Breast epithelium (tissue), 4 donors: Measurements from ENCODE around the gene MLH1. TPM values are rescaled to one million over a fixed set of nuclear protein-coding genes. Genes with fewer than 3 reads are reported as not detected.

ENCODE experiments used
- DNase-seq, 2 donors: peaks; one replicate each; pipeline ENCODE4 v3.0.0-alpha.2; 2019; ENCODE audit warnings: low spot score in 2 of 2
- H3K27ac ChIP-seq, 2 donors: fragments of 200-600 bp; sonication (generic) in 1 of 2; one replicate each; pipeline ENCODE4 v1.5.1; 2016 to 2019; ENCODE audit warnings: mild to moderate bottlenecking in 1 of 2
- H3K27me3 ChIP-seq, 2 donors: fragments of 200-600 bp; sonication (generic) in 1 of 2; one replicate each; pipeline versions ENCODE4 v1.5.1 to v1.6.0; 2017 to 2019; ENCODE audit warnings: control low read depth in 1 of 2, mild to moderate bottlenecking in 1 of 2
- H3K36me3 ChIP-seq: fragments of 200-600 bp; one replicate; pipeline ENCODE4 v1.5.1; 2019
- H3K4me1 ChIP-seq, 2 donors: fragments of 200-600 bp; sonication (generic); one replicate each; pipeline ENCODE4 v1.5.1; 2016 to 2019; ENCODE audit warnings: control low read depth in 1 of 2
- H3K4me3 ChIP-seq, 3 donors: fragments of 200-600 bp; sonication (generic); 1 replicate in 2 of 3; 2 replicates in 1 of 3; pipeline ENCODE4 v1.5.1; 2016 to 2019; ENCODE audit warnings: mild to moderate bottlenecking in 3 of 3, moderate library complexity in 2 of 3
- H3K9me3 ChIP-seq, 2 donors: fragments of 200-600 bp; sonication (generic) in 1 of 2; one replicate each; pipeline ENCODE4 v1.5.1; 2016 to 2019; ENCODE audit warnings: control low read depth in 1 of 2
- POLR2A ChIP-seq: fragments of 450-650 bp; IDR thresholded peaks from one replicate; pipeline ENCODE4 v1.6.1; 2016; ENCODE audit warnings: antibody characterized with exemption, mild to moderate bottlenecking, moderate library complexity
- POLR2AphosphoS5 ChIP-seq, 3 donors: sonication (generic); formaldehyde crosslinking; IDR thresholded peaks; one replicate each; pipeline ENCODE4 v1.6.1; 2017; ENCODE audit warnings: antibody characterized with exemption in 3 of 3
- intact Hi-C: fragments of 100-400 bp; cut with DNase I; formaldehyde crosslinking; loops from one replicate; pipeline ENCODE4 v1.15.1; 2023; ENCODE audit warnings: low total_unique reads
- total RNA-seq, 3 donors: library from RNA; depleted of rRNA; stranded (reverse); fragments of >200 nt; gene quantifications; one replicate each; pipeline ENCODE4 v1.1.0, GENCODE V29; 2016
- TF ChIP-seq, protein P1 (sequence below), 3 donors: fragments of 450-650 bp; IDR thresholded peaks; one replicate each; pipeline ENCODE4 v1.5.1; 2016 to 2017; ENCODE audit warnings: antibody characterized with exemption in 3 of 3, mild to moderate bottlenecking in 3 of 3, moderate library complexity in 3 of 3

Gene MLH1
- total RNA-seq: 10 to 100 TPM; 31.2 to 54.4 (median 48.4) TPM

DNA sequence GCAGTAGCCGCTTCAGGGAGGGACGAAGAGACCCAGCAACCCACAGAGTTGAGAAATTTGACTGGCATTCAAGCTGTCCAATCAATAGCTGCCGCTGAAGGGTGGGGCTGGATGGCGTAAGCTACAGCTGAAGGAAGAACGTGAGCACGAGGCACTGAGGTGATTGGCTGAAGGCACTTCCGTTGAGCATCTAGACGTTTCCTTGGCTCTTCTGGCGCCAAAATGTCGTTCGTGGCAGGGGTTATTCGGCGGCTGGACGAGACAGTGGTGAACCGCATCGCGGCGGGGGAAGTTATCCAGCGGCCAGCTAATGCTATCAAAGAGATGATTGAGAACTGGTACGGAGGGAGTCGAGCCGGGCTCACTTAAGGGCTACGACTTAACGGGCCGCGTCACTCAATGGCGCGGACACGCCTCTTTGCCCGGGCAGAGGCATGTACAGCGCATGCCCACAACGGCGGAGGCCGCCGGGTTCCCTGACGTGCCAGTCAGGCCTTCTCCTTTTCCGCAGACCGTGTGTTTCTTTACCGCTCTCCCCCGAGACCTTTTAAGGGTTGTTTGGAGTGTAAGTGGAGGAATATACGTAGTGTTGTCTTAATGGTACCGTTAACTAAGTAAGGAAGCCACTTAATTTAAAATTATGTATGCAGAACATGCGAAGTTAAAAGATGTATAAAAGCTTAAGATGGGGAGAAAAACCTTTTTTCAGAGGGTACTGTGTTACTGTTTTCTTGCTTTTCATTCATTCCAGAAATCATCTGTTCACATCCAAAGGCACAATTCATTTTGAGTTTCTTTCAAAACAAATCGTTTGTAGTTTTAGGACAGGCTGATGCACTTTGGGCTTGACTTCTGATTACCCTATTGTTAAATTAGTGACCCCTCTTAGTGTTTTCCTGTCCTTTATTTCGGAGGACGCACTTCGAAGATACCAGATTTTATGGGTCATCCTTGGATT, at the start of gene MLH1:
Gene MLH1 (plus strand): TSS at position 193 of the 958 bp plus-strand sequence. CDS start 30 bp downstream, at position 223.
- peaks cover 2 to 5% of the 10 kb centered on the region in 2 donors for H3K4me1 ChIP-seq
- no peaks in the 10 kb centered on the region for H3K9me3 ChIP-seq
- peak; percentile 98 to 100 for DNase-seq
- intact Hi-C loops: no loop called here
- no peaks in the 10 kb centered on the region for H3K36me3 ChIP-seq
- peak within 1 kb of the TSS; percentile 66 to 89 (median 78) for H3K4me3 ChIP-seq
- peak within 1 kb of the TSS; percentile 99 for H3K27ac ChIP-seq
- no peaks in the 10 kb centered on the region for H3K27me3 ChIP-seq
- TF ChIP-seq POLR2AphosphoS5 (IDR thresholded peaks at IDR 0.05) (peak; percentile 89 to 95 (median 92)), POLR2A (peak; percentile 52)
- TF ChIP-seq, protein P1, sequence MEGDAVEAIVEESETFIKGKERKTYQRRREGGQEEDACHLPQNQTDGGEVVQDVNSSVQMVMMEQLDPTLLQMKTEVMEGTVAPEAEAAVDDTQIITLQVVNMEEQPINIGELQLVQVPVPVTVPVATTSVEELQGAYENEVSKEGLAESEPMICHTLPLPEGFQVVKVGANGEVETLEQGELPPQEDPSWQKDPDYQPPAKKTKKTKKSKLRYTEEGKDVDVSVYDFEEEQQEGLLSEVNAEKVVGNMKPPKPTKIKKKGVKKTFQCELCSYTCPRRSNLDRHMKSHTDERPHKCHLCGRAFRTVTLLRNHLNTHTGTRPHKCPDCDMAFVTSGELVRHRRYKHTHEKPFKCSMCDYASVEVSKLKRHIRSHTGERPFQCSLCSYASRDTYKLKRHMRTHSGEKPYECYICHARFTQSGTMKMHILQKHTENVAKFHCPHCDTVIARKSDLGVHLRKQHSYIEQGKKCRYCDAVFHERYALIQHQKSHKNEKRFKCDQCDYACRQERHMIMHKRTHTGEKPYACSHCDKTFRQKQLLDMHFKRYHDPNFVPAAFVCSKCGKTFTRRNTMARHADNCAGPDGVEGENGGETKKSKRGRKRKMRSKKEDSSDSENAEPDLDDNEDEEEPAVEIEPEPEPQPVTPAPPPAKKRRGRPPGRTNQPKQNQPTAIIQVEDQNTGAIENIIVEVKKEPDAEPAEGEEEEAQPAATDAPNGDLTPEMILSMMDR (IDR thresholded peaks at IDR 0.05): no peak

DNA sequence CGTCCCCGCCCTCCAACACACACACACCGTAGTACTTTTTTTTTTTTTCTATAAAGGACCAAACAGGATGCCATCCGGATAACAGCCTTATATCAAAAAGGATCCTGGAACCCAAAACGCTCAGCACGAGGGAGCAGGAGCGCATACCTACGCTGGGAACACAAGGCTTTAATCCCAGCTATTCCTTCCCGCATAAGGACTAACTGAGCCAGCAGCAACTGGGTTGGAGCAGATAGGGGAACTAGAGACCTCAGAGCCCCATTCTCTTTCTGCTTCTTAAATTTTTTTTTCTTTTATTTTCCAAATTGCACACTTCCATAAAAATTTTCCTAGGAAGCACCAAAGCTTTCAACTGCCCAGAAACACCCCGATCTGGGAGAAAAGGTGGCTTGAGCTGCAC, 49.7 kb upstream of the MLH1 start:
- intact Hi-C loops: loop anchor here (5.0 kb wide), 1 partner anchor 1489 kb away; no protein-coding TSS in a partner anchor
- H3K4me1 ChIP-seq: no peaks in the 10 kb centered on the region
- H3K27me3 ChIP-seq: no peaks in the 10 kb centered on the region
- peak overlapping the region; percentile 50 to 82 for H3K27ac ChIP-seq
- H3K4me3 ChIP-seq: peak overlapping the region; percentile 73 to 91 (median 85)
- no peaks in the 10 kb centered on the region for H3K36me3 ChIP-seq
- no peak for TF ChIP-seq POLR2AphosphoS5 (IDR thresholded peaks at IDR 0.05)
- TF ChIP-seq, protein P1 (IDR thresholded peaks at IDR 0.05): no peak
- TF ChIP-seq POLR2A: no peak
- no peak for DNase-seq
- H3K9me3 ChIP-seq: peaks cover 7 to 13% of the 10 kb centered on the region in 2 donors

DNA sequence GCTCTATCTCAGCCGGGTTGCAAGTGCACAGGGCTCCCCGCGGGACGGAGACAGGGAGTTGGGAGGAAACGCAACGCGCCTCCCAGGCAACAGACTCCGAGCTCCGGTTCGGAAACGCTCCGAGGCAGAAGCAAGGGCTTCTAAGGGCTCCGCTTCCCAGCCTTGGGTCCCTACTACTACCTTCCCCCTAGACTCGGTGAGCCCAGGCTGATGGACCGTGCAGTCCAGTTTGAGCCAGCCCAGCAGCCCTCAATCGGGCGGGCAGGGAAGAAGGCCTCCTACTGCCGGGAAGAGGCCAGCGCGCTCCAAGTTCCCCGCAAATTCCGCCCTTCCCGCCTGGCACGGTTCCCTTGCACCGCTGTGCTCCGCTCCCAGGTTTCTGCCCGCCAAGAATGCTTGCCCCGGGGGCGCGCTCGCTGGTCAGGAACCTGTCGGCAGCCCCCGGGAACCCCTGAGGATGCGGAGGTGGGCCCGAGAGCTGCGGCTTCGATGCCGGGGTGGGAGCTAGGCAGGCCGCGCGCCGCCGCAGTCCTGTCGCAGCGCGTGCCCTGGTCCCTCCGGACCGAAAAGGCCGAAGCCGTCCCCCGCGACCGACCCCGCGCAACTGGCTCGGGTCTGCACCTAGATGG, 49.2 kb upstream of the MLH1 start:
- DNase-seq: peak; percentile 21 to 62

DNA sequence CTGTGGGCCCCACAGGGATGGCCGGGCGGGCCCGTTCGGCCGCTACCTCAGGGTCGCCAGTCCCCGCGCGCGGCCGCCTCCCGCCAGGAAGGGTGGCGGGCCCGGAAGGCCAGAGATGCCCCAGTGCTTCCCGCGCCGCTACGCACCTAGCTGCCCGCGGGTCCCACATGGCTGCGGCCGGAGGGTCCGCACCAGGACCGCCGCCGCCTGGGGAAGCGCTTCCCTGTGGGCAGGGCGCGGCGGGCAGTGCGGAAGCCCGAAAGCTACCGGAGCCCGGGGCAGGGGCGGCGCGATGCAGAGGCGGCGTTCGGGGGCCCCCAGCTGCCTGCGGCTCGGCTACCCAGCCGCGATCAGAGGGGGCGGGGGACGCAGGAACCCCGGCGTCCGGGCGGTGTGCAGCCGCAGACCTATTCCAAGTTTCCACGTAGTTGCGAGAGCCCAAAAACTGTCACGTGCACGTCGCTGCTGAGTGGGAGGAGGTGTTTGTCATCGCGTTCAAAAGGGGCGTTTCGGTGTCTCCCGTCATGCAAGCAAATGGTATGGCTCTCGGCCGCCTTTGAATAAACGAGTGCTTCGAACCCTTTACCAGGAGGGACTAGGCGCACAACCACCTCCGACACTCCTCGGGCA, 48.6 kb upstream of the MLH1 start, which contains the start of gene TRANK1:
Gene TRANK1 (minus strand): TSS at position 414 of the 630 bp plus-strand sequence. CDS start 245 bp downstream, at position 169.
- TF ChIP-seq POLR2AphosphoS5 (IDR thresholded peaks at IDR 0.05) (no peak), POLR2A (no peak)
- TF ChIP-seq, protein P1 (IDR thresholded peaks at IDR 0.05): no peak
- intact Hi-C loops: loop anchor here (5.0 kb wide), 1 partner anchor 1488 kb away; no protein-coding TSS in a partner anchor
- Histone ChIP-seq H3K9me3 (peaks cover 7 to 13% of the 10 kb centered on the region in 2 donors), H3K27ac (peak within 1 kb of the TSS; percentile 50 to 82), H3K4me3 (peak within 1 kb of the TSS; percentile 73 to 91 (median 85)), H3K27me3 (no peaks in the 10 kb centered on the region), H3K36me3 (no peaks in the 10 kb centered on the region), H3K4me1 (no peaks in the 10 kb centered on the region)
- peak; percentile 40 to 54 for DNase-seq

More for the DNA sequence above, 49.2 kb upstream of the MLH1 start:
- H3K9me3 ChIP-seq: peaks cover 7 to 13% of the 10 kb centered on the region in 2 donors
- H3K27ac ChIP-seq: peak overlapping the region; percentile 50 to 82
- TF ChIP-seq, protein P1 (IDR thresholded peaks at IDR 0.05): no peak
- TF ChIP-seq POLR2A (no peak), POLR2AphosphoS5 (IDR thresholded peaks at IDR 0.05) (peak in 2 of 3 donors; percentile 12 to 32)
- no peaks in the 10 kb centered on the region for H3K36me3 ChIP-seq
- intact Hi-C loops: loop anchor here (5.0 kb wide), 1 partner anchor 1488 kb away; no protein-coding TSS in a partner anchor
- no peaks in the 10 kb centered on the region for H3K4me1 ChIP-seq
- no peaks in the 10 kb centered on the region for H3K27me3 ChIP-seq
- H3K4me3 ChIP-seq: peak overlapping the region; percentile 73 to 91 (median 85)
